Stimulated activated CD8-positive, alpha-beta memory T cell treated with anti-CD3 and anti-CD28 coated beads, Interleukin-4, amount 100 ng/mL, for 1 hour (primary cell): ENCODE measurements around the gene CHRNA9.
"Not testable (repeated sequence)": the region's sequence is repeated elsewhere in the genome, so short reads cannot be mapped to it uniquely, and the experiment has no call there.

Experiments
- DNase-seq, 2 donors: peaks; one replicate each; pipeline ENCODE4 v3.0.0-alpha.2; 2020; ENCODE audit warnings: low read depth in 2 of 2, low spot score in 1 of 2

The CHRNA9 gene

GRCh38 chr4:40378619-40379018, 43.5 kb downstream of the CHRNA9 start:
- DNase-seq, result no peak

DNA sequence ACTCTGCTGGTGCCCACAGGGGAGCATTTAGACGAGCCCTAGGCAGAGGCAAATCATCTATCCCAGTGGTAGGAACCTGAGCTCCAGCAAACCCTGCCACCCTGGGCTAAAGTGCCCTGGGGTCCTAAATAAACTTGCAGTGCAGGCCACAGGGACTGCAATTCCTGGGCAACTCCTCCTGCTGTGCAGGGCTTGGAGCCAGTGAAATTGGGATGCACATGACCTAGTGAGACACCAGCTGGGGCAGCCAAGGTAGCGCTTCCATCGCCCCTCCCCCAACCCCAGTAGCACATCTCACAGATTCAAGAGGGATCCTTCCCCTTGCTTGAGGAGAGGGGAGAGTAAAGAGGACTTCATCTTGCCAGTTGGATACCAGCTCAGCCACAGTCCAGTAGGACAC, 44.1 kb downstream of the CHRNA9 start:
- DNase-seq, result no peak

GRCh38 chr4:40380647-40381046, 45.5 kb downstream of the CHRNA9 start:
- no peak for DNase-seq

- no peak for DNase-seq
Measured at GRCh38 chr4:40388239-40388638, 53.1 kb downstream of the CHRNA9 start.

GRCh38 chr4:40389986-40390385, 54.9 kb downstream of the CHRNA9 start:
- DNase-seq, result no peak

GRCh38 chr4:40392241-40392640, 57.1 kb downstream of the CHRNA9 start:
- DNase-seq, result not testable (repeated sequence)

DNA sequence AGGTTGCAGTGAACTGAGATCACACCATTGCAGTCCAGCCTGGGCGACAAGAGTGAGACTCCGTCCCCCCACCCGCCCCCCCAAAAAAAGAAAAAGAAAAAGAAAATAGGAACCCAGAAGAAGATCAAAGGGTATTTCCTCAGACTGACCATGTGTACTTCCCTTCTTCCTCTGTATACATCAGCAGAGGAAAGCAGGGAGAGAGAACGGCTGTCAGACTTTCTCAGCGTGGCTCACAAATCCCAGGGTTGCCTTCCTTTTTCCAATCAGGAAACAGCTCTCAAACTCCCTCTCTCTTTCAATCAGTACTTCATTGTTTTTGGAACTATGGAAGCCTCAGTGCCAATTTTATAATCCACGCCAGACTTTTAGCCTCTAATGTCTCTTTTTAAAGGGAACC, 59.1 kb downstream of the CHRNA9 start:
- DNase-seq, result no peak

- DNase-seq, result no peak
Measured at GRCh38 chr4:40395166-40395900, 60.2 kb downstream of the CHRNA9 start.

- DNase-seq, result no peak
Measured at GRCh38 chr4:40395908-40396793, 61.0 kb downstream of the CHRNA9 start.

- DNase-seq, result no peak
Measured at GRCh38 chr4:40399578-40399977, 64.4 kb downstream of the CHRNA9 start.

GRCh38 chr4:40401096-40401495, 66.0 kb downstream of the CHRNA9 start:
- no peak for DNase-seq

GRCh38 chr4:40401631-40402030, 66.5 kb downstream of the CHRNA9 start:
- DNase-seq, result no peak

GRCh38 chr4:40402556-40402955, 67.4 kb downstream of the CHRNA9 start:
- DNase-seq, result no peak

DNA sequence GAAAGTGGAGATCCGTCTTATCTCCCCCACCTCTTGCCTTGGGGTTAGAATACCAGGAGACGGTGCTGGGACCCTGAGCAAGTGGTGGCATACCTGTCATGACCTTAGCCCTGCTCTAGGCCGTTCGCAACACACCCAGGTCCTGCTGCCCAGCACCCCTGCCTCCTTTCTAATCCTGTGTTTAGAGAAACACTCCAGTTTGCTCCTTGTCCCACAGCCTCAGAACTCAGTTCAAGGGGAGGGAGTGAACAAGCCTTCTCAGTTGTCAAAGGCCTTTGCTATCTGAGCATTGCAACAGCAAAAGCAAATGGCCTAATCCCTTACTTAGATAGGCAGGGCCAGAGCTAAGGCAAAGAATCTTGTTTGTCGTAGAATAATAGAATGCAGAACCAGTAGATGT, 67.9 kb downstream of the CHRNA9 start:
- DNase-seq, result no peak
